Parathyroid adenoma (tissue), 2 donors: ENCODE measurements around the gene IL11RA.
A peak's percentile ranks its signal among the peaks of the same experiment; 100 is the strongest.

ENCODE experiments used
- H2AFZ ChIP-seq: fragments of 300-600 bp; sonication (generic); one replicate; pipeline ENCODE4 v1.7.0; 2017; ENCODE audit warnings: antibody characterized with exemption, mild to moderate bottlenecking
- H3K27ac ChIP-seq: fragments of 300-600 bp; sonication (generic); one replicate; pipeline ENCODE4 v1.7.0; 2017
- H3K27me3 ChIP-seq: fragments of 300-600 bp; sonication (generic); one replicate; pipeline ENCODE4 v1.7.0; 2017; ENCODE audit warnings: low read length; ENCODE audit not compliant: control insufficient read depth, insufficient read depth
- H3K36me3 ChIP-seq: fragments of 300-600 bp; sonication (generic); one replicate; pipeline ENCODE4 v1.7.0; 2017; ENCODE audit warnings: low read length; ENCODE audit not compliant: control insufficient read depth, insufficient read depth
- H3K4me1 ChIP-seq: fragments of 300-600 bp; sonication (generic); one replicate; pipeline ENCODE4 v1.7.0; 2017; ENCODE audit warnings: control low read depth
- H3K4me2 ChIP-seq: fragments of 300-600 bp; sonication (generic); one replicate; pipeline ENCODE4 v1.7.0; 2017; ENCODE audit warnings: low read length
- H3K4me3 ChIP-seq: fragments of 300-600 bp; sonication (generic); one replicate; pipeline ENCODE4 v1.7.0; 2017; ENCODE audit warnings: low read depth, low read length
- H3K79me2 ChIP-seq: fragments of 300-600 bp; sonication (generic); one replicate; pipeline ENCODE4 v1.7.0; 2017; ENCODE audit warnings: control low read depth
- H3K9ac ChIP-seq: fragments of 300-600 bp; sonication (generic); one replicate; pipeline ENCODE4 v1.7.0; 2017; ENCODE audit warnings: mild to moderate bottlenecking
- H3K9me3 ChIP-seq: fragments of 300-600 bp; sonication (generic); one replicate; pipeline ENCODE4 v1.7.0; 2017; ENCODE audit warnings: low read length; ENCODE audit not compliant: control insufficient read depth
- CTCF ChIP-seq: fragments of 300-600 bp; sonication (generic); IDR thresholded peaks from one replicate; pipeline ENCODE4 v1.7.0; 2017; ENCODE audit warnings: antibody characterized with exemption, mild to moderate bottlenecking
- donor health status: primary hyperparathyroidism.

The IL11RA gene

GRCh38 chr9:34701769-34702736, 50.1 kb downstream of the IL11RA start:
- Histone ChIP-seq H3K79me2 (no peaks in the 10 kb centered on the region), H3K9ac (no peak overlapping the region), H3K4me3 (peak overlapping the region; percentile 64), H3K4me2 (peak overlapping the region; percentile 94), H3K9me3 (no peaks in the 10 kb centered on the region), H3K27ac (peak overlapping the region; percentile 69), H3K36me3 (no peaks in the 10 kb centered on the region), H3K4me1 (no peaks in the 10 kb centered on the region), H3K27me3 (no peaks in the 10 kb centered on the region), H2AFZ (peak overlapping the region; percentile 96)
- TF ChIP-seq CTCF, result peak; percentile 92

- Histone ChIP-seq H2AFZ (no peak overlapping the region), H3K27ac (no peak overlapping the region), H3K4me2 (no peak overlapping the region), H3K36me3 (no peaks in the 10 kb centered on the region), H3K9me3 (no peaks in the 10 kb centered on the region), H3K9ac (no peak overlapping the region), H3K27me3 (no peaks in the 10 kb centered on the region), H3K79me2 (no peaks in the 10 kb centered on the region), H3K4me1 (no peaks in the 10 kb centered on the region), H3K4me3 (no peak overlapping the region)
- no peak for TF ChIP-seq CTCF
These were observed 55.1 kb downstream of the IL11RA start for GRCh38 chr9:34707130-34707529.

- Histone ChIP-seq H3K4me1 (no peaks in the 10 kb centered on the region), H3K27me3 (no peaks in the 10 kb centered on the region), H3K27ac (no peak overlapping the region), H3K9me3 (no peaks in the 10 kb centered on the region), H2AFZ (no peak overlapping the region), H3K36me3 (no peaks in the 10 kb centered on the region), H3K79me2 (no peaks in the 10 kb centered on the region), H3K9ac (no peak overlapping the region), H3K4me2 (no peak overlapping the region), H3K4me3 (no peak overlapping the region)
- no peak for TF ChIP-seq CTCF
These were observed 57.4 kb downstream of the IL11RA start for GRCh38 chr9:34709196-34709978.

GRCh38 chr9:34710023-34710422, 58.0 kb downstream of the IL11RA start, which contains the start of gene CCL21:
Gene CCL21, minus strand, starts transcription at chr9:34710136. Its CDS starts 70 bp downstream, at chr9:34710066.
- Histone ChIP-seq H3K27ac (no peak within 1 kb of the TSS), H2AFZ (no peak within 1 kb of the TSS), H3K4me3 (no peak within 1 kb of the TSS)

More at GRCh38 chr9:34710023-34710422, 58.0 kb downstream of the IL11RA start, which contains the start of gene CCL21:
- Histone ChIP-seq H3K4me2 (no peak within 1 kb of the TSS), H3K79me2 (no peaks in the 10 kb centered on the region), H3K9ac (no peak within 1 kb of the TSS), H3K27me3 (no peaks in the 10 kb centered on the region), H3K9me3 (no peaks in the 10 kb centered on the region), H3K36me3 (no peaks in the 10 kb centered on the region), H3K4me1 (no peaks in the 10 kb centered on the region)
- TF ChIP-seq CTCF, result no peak
